GM21360 (cell line): Measurements from ENCODE around the gene ACVR1.
"Not testable (repeated sequence)": the region's sequence is repeated elsewhere in the genome, so short reads cannot be mapped to it uniquely, and the experiment has no call there.

Experiments
- ATAC-seq: cut with Tn5 transposase; IDR thresholded peaks from one replicate; pipeline ENCODE4 v1.9.1; 2021; ENCODE audit warnings: mild to moderate bottlenecking, moderate library complexity; ENCODE audit not compliant: unreplicated experiment

Gene ACVR1

GRCh38 chr2:157830696-157831570 lies 45.2 kb downstream of the ACVR1 start:
- no peak for ATAC-seq

DNA sequence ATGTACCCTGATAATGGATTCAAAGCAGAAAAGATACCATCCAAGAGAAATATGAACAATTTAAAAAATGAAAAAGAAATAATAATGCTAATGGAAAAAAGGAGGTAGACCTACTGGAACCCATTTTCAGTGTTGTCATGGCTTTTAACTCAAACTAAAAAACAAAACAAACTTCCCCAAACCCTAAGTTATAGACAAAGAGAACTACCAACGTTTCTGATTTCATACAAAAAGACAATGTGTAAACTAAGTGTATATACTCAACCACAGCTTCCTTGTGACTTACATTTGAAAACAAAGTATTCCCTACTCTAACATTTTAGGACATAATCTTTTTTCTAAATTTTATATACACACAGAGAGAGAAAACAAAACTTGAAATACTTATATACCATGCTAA lies 45.9 kb downstream of the ACVR1 start:
- no peak for ATAC-seq

DNA sequence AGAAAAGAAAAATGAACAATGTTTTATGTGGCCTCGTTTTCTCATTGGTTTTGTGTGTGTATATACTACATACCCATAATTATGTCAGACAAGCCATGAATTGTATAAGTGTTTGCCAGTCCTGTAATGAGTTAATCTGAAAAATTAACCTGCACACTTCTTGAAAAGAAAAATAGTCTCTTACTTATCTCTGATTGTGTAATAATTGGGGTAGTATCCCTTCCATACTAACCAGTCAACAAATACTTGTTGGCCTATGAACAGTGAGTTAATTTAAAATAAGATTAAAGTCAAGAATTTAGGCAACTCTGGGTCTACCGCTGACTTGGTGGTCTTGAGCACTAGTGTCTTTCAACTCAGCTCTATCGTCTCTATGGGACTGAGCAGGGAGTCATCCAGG lies 48.8 kb downstream of the ACVR1 start:
- no peak for ATAC-seq

- ATAC-seq, result not testable (repeated sequence)
Measured at GRCh38 chr2:157826644-157827043, 49.5 kb downstream of the ACVR1 start.

GRCh38 chr2:157825885-157826284 lies 50.2 kb downstream of the ACVR1 start:
- ATAC-seq, result no peak

DNA sequence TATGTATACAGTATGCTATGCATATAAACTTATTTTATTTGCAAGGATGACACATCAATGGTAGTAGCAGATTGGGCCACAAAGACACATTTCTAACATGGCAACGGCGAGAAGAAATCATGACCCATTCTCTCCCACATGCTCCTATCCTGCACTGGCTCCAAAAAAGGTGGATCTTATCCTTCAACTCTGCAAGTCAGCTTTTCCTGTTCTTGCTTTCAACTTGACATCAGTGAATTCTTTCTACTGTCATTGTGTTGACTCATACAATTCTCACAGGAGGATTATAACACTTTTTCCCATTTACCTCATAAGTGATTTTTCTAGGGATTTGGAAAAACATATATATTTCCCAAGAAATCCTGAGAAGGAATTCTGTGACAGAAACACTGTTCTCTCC lies 53.1 kb downstream of the ACVR1 start:
- no peak for ATAC-seq

- no peak for ATAC-seq
Measured at GRCh38 chr2:157822533-157822932, 53.6 kb downstream of the ACVR1 start.

GRCh38 chr2:157821519-157822131 lies 54.5 kb downstream of the ACVR1 start:
- ATAC-seq, result no peak

DNA sequence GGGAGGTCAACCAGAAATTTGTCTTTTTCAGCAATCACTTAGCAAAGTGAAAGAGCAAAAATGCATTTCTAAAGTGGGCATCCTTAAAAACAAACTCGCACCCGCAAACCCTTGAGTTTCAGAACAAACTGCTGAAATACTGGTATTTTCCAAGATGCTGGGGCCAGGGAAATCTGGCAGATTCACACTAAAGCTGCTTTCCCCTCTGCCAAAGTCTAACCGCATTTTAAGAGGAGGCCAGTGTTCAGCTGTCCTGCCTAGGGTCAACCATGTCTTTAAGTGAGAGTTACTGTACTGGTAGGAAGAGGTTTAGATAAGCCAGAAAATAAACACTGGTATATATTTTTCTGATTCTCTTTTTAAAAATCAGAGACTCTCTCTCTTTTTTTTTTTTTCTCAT lies 55.9 kb downstream of the ACVR1 start:
- ATAC-seq, result no peak

GRCh38 chr2:157819761-157820160 lies 56.4 kb downstream of the ACVR1 start:
- no peak for ATAC-seq

DNA sequence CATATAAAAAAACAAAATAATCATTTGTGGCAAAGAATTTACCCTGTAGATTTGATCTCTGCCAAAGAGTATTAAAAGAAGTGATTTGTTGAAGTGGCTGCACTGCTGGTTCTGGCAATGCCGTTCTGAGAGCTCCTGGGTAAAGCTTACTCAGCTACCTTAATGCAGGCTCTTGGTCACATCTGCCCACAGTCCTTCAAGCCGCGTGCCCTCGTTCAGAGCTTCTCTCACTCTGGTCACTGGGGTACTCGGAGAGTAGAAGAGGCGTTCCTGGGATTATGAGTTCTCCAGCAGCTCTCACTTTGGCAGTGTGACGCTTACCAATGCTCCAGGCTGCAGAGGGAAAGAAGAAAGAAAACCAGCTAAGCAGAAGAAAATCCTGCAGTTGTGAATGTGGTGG lies 57.9 kb downstream of the ACVR1 start:
- ATAC-seq, result no peak

- no peak for ATAC-seq
Measured at GRCh38 chr2:157815421-157815820, 60.7 kb downstream of the ACVR1 start.

DNA sequence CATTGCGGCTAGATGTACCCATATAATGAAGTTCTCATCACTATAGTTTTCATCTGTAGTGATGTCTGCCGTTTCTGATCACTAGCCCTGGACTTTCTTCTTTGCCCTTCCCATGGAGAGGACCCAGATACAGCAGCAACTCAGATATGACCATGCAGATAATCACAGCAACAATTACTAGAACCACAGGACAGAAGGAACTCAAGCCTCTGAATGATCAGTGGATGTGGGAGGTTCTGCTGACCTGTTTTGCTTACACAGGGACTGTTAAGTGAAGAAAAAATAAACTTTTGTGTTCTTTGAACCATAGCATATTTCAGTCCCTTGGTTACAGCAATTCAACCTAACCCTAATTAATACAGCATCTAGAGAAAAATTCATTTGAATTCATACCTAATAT lies 62.7 kb downstream of the ACVR1 start:
- no peak for ATAC-seq

DNA sequence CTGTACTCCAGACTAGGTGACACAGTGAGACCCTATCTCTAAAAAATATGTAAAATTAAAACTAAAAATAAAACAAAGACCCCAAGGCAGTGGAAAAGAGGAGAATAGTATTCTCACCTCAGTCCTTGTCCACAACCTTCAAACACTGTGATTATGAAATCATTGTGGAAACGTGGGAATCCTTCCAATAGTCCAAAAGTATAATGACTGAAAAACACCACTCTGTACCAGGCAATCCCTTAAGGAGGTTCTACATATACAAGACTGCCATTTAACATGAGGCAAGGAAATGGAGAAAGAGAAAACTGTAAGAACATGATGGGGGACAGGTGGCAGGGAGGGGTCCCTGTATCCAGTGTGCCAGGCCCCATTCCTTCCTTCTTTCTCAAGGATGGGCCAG lies 66.1 kb downstream of the ACVR1 start:
- no peak for ATAC-seq

- ATAC-seq, result no peak
Measured at GRCh38 chr2:157809212-157809611, 66.9 kb downstream of the ACVR1 start.

DNA sequence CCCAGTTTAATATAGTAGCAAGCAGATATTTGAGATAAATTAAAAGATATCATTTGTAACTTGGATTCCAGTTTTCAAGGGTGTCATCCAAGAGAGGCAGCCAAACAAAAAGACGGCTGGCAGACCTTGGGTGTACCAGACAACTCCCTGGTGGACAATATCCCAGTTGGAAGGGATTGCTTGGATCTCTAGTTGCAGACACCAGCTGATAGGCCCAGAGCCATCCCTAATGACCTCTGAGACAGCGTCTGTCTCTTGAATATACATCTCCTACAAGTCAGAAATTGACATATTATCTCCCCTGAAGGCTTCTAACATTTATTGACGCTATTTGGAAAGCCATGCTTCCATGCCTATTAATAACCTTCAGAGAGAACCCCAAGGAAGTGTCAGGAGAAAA lies 67.7 kb downstream of the ACVR1 start:
- ATAC-seq, result no peak

GRCh38 chr2:157806426-157807077 lies 69.6 kb downstream of the ACVR1 start:
- no peak for ATAC-seq

DNA sequence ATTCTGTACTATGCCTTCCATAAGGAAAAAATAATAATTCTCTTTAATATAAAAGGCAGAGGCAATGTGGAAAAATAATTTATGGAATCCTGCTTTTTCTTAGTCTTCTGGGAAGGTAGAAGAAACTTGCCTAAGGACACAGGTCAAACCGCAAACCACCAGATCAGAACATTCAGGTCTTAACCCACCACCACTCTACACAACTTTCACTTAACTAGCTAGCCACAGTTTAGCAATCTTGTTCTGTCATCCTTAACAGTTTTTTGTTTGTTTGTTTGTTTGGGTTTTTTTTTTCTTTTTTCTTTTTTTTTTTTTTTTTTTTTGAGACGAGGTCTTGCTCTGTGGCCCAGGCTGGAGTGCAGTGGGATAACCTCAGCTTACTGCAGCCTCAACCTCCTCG lies 70.6 kb downstream of the ACVR1 start:
- ATAC-seq, result no peak

GRCh38 chr2:157804355-157804754 lies 71.8 kb downstream of the ACVR1 start:
- ATAC-seq, result no peak

- ATAC-seq, result no peak
Measured at GRCh38 chr2:157803952-157804351, 72.2 kb downstream of the ACVR1 start.

- ATAC-seq, result no peak
Measured at GRCh38 chr2:157803476-157803875, 72.7 kb downstream of the ACVR1 start.
